K562 (cell line): Measurements from ENCODE around the gene SREBF1. TPM values are rescaled to one million over a fixed set of nuclear protein-coding genes. Genes with fewer than 3 reads are reported as not detected.

Source experiments
- ATAC-seq: fragments of 200-7000 bp; cut with Tn5 transposase; 3 replicates; pipeline ENCODE4 v1.9.1; 2020; ENCODE audit warnings: moderate library complexity
- BruUV-seq: library from RNA; stranded (reverse); fragments of 400-500 nt; replicated peaks from 2 replicates; lab custom pipeline; 2021; lab: Mats Ljungman, UMichigan
- CTCF ChIA-PET: fragments of 300-600 bp; formaldehyde crosslinking; extraction: SDS; loops from one replicate; lab custom pipeline; 2021; ENCODE audit warnings: low intra/inter-chr PET ratio; lab: Yijun Ruan, JAX
- POLR2A ChIA-PET: fragments of 300-600, 350-650 bp; sonication (Branson Sonifier 250); formaldehyde crosslinking; extraction: SDS; loops from one replicate; lab custom pipeline; 2021; ENCODE audit warnings: antibody characterized with exemption, inconsistent platforms; lab: Yijun Ruan, JAX
- DNase-seq, 4 experiments: peaks; one replicate each; pipeline versions ENCODE4 v3.0.0 to v3.0.0-alpha.2; 2011 to 2018; ENCODE audit warnings: low spot score in 3 of 4, mixed read lengths in 3 of 4; ENCODE audit errors: extremely low read depth in 1 of 4
- FAIRE-seq: peaks from 2 replicates; lab custom pipeline; 2011; peaks lifted over from hg19 to GRCh38; lab: Jason Lieb, UNC
- H2AFZ ChIP-seq: 2 replicates; pipeline ENCODE4 v1.6.0; 2011; ENCODE audit warnings: low read depth, low read length, control low read depth, inconsistent platforms
- H3K27ac ChIP-seq: fragments of 200-600 bp; 3 replicates; pipeline ENCODE4 v1.8.0; 2011; ENCODE audit warnings: low read depth, mild to moderate bottlenecking, control low read depth, inconsistent platforms, low read length, moderate library complexity, mixed read lengths; ENCODE audit errors: extremely low read depth
- H3K27me3 ChIP-seq, 2 experiments: fragments of 300-600 bp in 1 of 2; 2 replicates in 1 of 2; 3 replicates in 1 of 2; pipeline versions ENCODE4 v1.6.0 to v1.8.0; 2011; ENCODE audit warnings: inconsistent platforms in 2 of 2, low read length in 2 of 2, mild to moderate bottlenecking in 1 of 2, mixed read lengths in 1 of 2, moderate library complexity in 1 of 2; ENCODE audit not compliant: control insufficient read depth in 2 of 2, insufficient read depth in 2 of 2
- H3K36me3 ChIP-seq: fragments of 300-600 bp; 3 replicates; pipeline ENCODE4 v1.8.0; 2011; ENCODE audit warnings: mild to moderate bottlenecking, low read length, inconsistent platforms; ENCODE audit not compliant: control insufficient read depth, insufficient read depth
- H3K4me1 ChIP-seq, 2 experiments: fragments of 200-600 bp in 1 of 2; replicated peaks in 1 of 2; 2 replicates in 1 of 2; 3 replicates in 1 of 2; pipeline versions ENCODE4 v1.5.1 to v1.8.0; 2011; ENCODE audit warnings: inconsistent platforms in 2 of 2, low read length in 2 of 2, mild to moderate bottlenecking in 1 of 2, mixed read lengths in 1 of 2, moderate library complexity in 1 of 2; ENCODE audit not compliant: control insufficient read depth in 2 of 2, insufficient read depth in 2 of 2
- H3K4me2 ChIP-seq: 2 replicates; pipeline ENCODE4 v1.6.1; 2011; ENCODE audit warnings: low read length, control low read depth, inconsistent platforms, mixed read lengths; ENCODE audit not compliant: insufficient read depth
- H3K4me3 ChIP-seq: fragments of 200-600 bp; sonication (generic), shearing (Covaris generic); 2 replicates; pipeline ENCODE4 v1.5.1; 2016; ENCODE audit warnings: control low read depth, inconsistent platforms
- H3K79me2 ChIP-seq: fragments of 200-600 bp; 3 replicates; pipeline ENCODE4 v1.8.0; 2011; ENCODE audit warnings: low read length, inconsistent platforms; ENCODE audit not compliant: control insufficient read depth, insufficient read depth
- H3K9ac ChIP-seq, 2 experiments: 2 replicates each; pipeline versions ENCODE4 v1.6.0 to v1.6.1; 2011; ENCODE audit warnings: low read depth in 2 of 2, low read length in 2 of 2, control low read depth in 1 of 2, inconsistent platforms in 1 of 2, mild to moderate bottlenecking in 1 of 2, mixed read lengths in 1 of 2; ENCODE audit not compliant: insufficient read depth in 1 of 2
- H3K9me1 ChIP-seq: one replicate; pipeline ENCODE4 v1.6.0; 2011; ENCODE audit warnings: inconsistent platforms, mild to moderate bottlenecking, low read length, moderate library complexity; ENCODE audit not compliant: control insufficient read depth, insufficient read depth
- H3K9me3 ChIP-seq: replicated peaks from 2 replicates; pipeline ENCODE4 v1.5.1; 2011; ENCODE audit warnings: low read depth, low read length, inconsistent platforms; ENCODE audit not compliant: control insufficient read depth, insufficient read depth
- H4K20me1 ChIP-seq: replicated peaks from 2 replicates; pipeline ENCODE4 v1.6.1; 2011; ENCODE audit warnings: low read length, inconsistent platforms, mixed read lengths; ENCODE audit not compliant: control insufficient read depth, insufficient read depth
- DIDO1 ChIP-seq: fragments of 450-650 bp; IDR thresholded peaks from 2 replicates; pipeline ENCODE4 v1.6.1; 2016; ENCODE audit warnings: low read depth, missing biosample characterization, missing genetic modification characterization
- ERF ChIP-seq: fragments of 450-650 bp; formaldehyde crosslinking; IDR thresholded peaks from 2 replicates; pipeline ENCODE4 v1.4.0; 2020; ENCODE audit warnings: mild to moderate bottlenecking, mixed read lengths
- FOXJ3 ChIP-seq: sonication (generic); formaldehyde crosslinking; IDR thresholded peaks from 2 replicates; pipeline ENCODE4 v1.4.0; 2020; ENCODE audit warnings: mild to moderate bottlenecking, missing genetic modification reagents
- FOXO4 ChIP-seq: fragments of 450-650 bp; formaldehyde crosslinking; IDR thresholded peaks from 2 replicates; pipeline ENCODE4 v1.4.0; 2020; ENCODE audit warnings: mild to moderate bottlenecking, moderate library complexity
- KAT8 ChIP-seq: fragments of 450-650 bp; IDR thresholded peaks from 2 replicates; pipeline ENCODE4 v1.6.1; 2016; ENCODE audit warnings: low read depth, mild to moderate bottlenecking
- LARP7 ChIP-seq: fragments of 450-650 bp; IDR thresholded peaks from 2 replicates; pipeline ENCODE4 v1.6.1; 2016
- PTTG1 ChIP-seq: fragments of 450-650 bp; IDR thresholded peaks from 2 replicates; pipeline ENCODE4 v1.6.1; 2016; ENCODE audit warnings: low read depth, mild to moderate bottlenecking, missing genetic modification characterization, missing compliant biosample characterization
- RBFOX2 ChIP-seq: fragments of 200-400 bp; formaldehyde crosslinking; IDR thresholded peaks from 2 replicates; pipeline ENCODE4 v1.6.1; 2017; ENCODE audit warnings: low read depth, mild to moderate bottlenecking, low read length, moderate library complexity
- SAFB ChIP-seq: fragments of 200-400 bp; formaldehyde crosslinking; IDR thresholded peaks from 2 replicates; pipeline ENCODE4 v1.6.1; 2017; ENCODE audit warnings: low read depth, low read length, borderline replicate concordance
- TOE1 ChIP-seq, 2 experiments: fragments of 450-650 bp in 1 of 2; sonication (generic) in 1 of 2; formaldehyde crosslinking in 1 of 2; IDR thresholded peaks; 2 replicates each; pipeline versions ENCODE4 v1.7.1 to v1.8.0; 2016 to 2022; ENCODE audit warnings: borderline replicate concordance in 2 of 2, mild to moderate bottlenecking in 2 of 2, antibody characterized with exemption in 1 of 2, inconsistent platforms in 1 of 2, low read depth in 1 of 2, missing genetic modification reagents in 1 of 2, moderate library complexity in 1 of 2
- ZNF316 ChIP-seq: fragments of 450-650 bp; IDR thresholded peaks from 2 replicates; pipeline ENCODE4 v1.6.1; 2016
- WGBS: fragments of 100-300 bp; shearing (Covaris generic); methylation state at CpG from one replicate; pipeline ENCODE4 v1.1.6; 2016; ENCODE audit warnings: low coverage, mixed read lengths; ENCODE audit not compliant: insufficient coverage; ENCODE audit errors: missing lambda C conversion rate; 5-methylcytosine and 5-hydroxymethylcytosine counted together
- in situ Hi-C: fragments of 300-500 bp; cut with MboI; formaldehyde crosslinking; loops from 4 replicates; pipeline ENCODE4 v1.15.0; 2018; ENCODE audit warnings: inconsistent platforms, mixed read lengths
- intact Hi-C: fragments of 100-400 bp; cut with micrococcal nuclease; formaldehyde crosslinking; loops from 2 replicates; pipeline ENCODE4 v1.14.2; 2022
- polyA plus RNA-seq, 8 experiments: library from polyadenylated mRNA; depleted of rRNA in 4 of 8; stranded (reverse) in 5 of 8; unstranded in 3 of 8; fragments of >200 nt; fragmentation: Nextera tagmentation in 2 of 8; fragmentation: Illumina TruSeq in 1 of 8; extraction: Ambion mirVana in 2 of 8; extraction: Trizol in 1 of 8; gene quantifications; 2 replicates each; pipeline versions ENCODE4 v1.2.1 to v1.2.3, GENCODE V29; 2011 to 2014; ENCODE audit warnings: inconsistent platforms in 1 of 8, missing spikeins in 1 of 8
- total RNA-seq, 7 experiments: library from RNA; depleted of rRNA in 6 of 7; stranded (reverse); fragments of >200 nt in 6 of 7; fragmentation: Illumina TruSeq in 2 of 7; extraction: Trizol in 2 of 7; gene quantifications; 2 replicates each; pipeline versions ENCODE4 v1.2.1 to v1.2.3, GENCODE V29; 2011 to 2021; ENCODE audit warnings: low replicate concordance in 1 of 7

SREBF1 gene
- total and polyA plus RNA-seq, 9 of the 15 experiments (the other 6 are each of a cell fraction or from before 2014, with no cell fraction given): 1.6 to 169 (median 69.4) TPM

- Histone ChIP-seq H3K4me2 (no peak overlapping the region), H3K27me3 (no peaks in the 10 kb centered on the region), H3K9ac (no peak overlapping the region), H3K4me3 (no peak overlapping the region), H3K4me1 (peaks cover 0 to 20% of the 10 kb centered on the region in 2 experiments; a peak in 2 of 5 replicates), H3K9me1 (no peaks in the 10 kb centered on the region), H3K36me3 (peaks cover 2% of the 10 kb centered on the region; the same call in 1 of the 3 replicates), H2AFZ (no peak overlapping the region), H3K27ac (no peak overlapping the region), H3K9me3 (no peaks in the 10 kb centered on the region), H4K20me1 (no peaks in the 10 kb centered on the region), H3K79me2 (no peaks in the 10 kb centered on the region)
- intact Hi-C loops (no loop called here), in situ Hi-C loops (no loop called here)
- POLR2A ChIA-PET: interaction anchor here (1.6 kb wide), 1 partner anchor 15 kb away, joined by 6 read pairs; no protein-coding TSS in a partner anchor
- TF ChIP-seq FOXO4 (no peak), FOXJ3 (CRISPR knock-in tag) (no peak), RBFOX2 (no peak), PTTG1 (tag) (no peak), ERF (CRISPR knock-in tag) (no peak), LARP7 (no peak), DIDO1 (no peak), ZNF316 (no peak), KAT8 (no peak), TOE1 (IDR thresholded peaks at IDR 0.05; ENCODE audit: borderline replicate concordance) (no peak), TOE1 (CRISPR knock-in tag; IDR thresholded peaks at IDR 0.05; ENCODE audit: borderline replicate concordance, low read depth) (no peak), SAFB (no peak)
- ATAC-seq: no peak
- CTCF ChIA-PET: no interaction called here
- BruUV-seq: no TSS peak
- 77% methylated on average over 5 of the region's 5 CpGs for WGBS
- no peak for DNase-seq
- FAIRE-seq: no peak
These were observed 73.1 kb downstream of the SREBF1 start for GRCh38 chr17:17763734-17764133.
